Fibroblast of skin of back (primary cell): ENCODE results near the gene CKMT2.

ENCODE experiments used
- DNase-seq: peaks from one replicate; pipeline ENCODE4 v3.0.0-alpha.2; 2013

Gene CKMT2

GRCh38 chr5:81310402-81311063 lies 77.4 kb downstream of the CKMT2 start:
- no peak for DNase-seq

GRCh38 chr5:81313278-81313677 lies 80.2 kb downstream of the CKMT2 start:
- no peak for DNase-seq

DNA sequence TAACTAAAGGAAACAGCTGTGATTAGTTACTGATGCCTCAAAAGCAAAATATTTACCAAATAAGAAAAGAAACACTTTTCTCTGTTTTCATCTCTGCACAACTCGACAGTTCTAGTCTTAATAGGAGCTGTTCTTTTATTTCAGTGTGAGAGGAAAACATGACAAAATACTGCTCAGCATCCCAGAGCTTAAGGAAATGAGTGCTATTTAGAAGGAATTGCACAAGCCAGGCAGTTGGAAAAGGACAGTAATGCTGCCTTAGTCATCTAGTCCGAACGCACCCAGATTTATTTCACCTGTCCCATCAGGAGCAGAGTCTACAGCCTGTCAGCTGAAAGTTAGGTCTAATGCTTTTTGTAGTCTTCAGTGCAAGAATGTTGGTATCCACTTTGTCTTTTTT lies 80.6 kb downstream of the CKMT2 start:
- DNase-seq = no peak

- peak; percentile 44 for DNase-seq
Observed at GRCh38 chr5:81314581-81314980, 81.5 kb downstream of the CKMT2 start.

- peak; percentile 83 for DNase-seq
Observed at GRCh38 chr5:81315336-81315735, 82.2 kb downstream of the CKMT2 start.

DNA sequence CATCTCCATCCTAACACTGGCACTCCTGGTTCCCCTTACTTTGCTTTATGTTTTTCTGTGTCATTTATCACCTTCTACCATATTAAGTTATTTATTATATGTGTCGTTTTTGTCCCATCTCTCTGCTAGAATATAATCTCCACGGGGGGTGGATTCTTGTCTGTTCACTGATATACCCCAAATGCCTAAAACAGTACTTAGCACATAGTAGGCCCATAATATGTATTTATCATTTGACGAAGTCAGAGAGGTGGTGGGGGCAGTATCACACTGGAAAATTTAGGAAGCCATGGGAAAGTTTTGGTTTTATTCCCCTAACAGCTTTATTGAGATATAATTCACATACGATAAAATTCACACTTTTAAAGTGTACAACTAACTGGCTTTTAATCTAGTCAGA lies 82.7 kb downstream of the CKMT2 start:
- DNase-seq = no peak
